Cerebellar nuclear complex (tissue), 1 donor: ENCODE measurements around the gene RABL6.
"Not testable (repeated sequence)": the region's sequence is repeated elsewhere in the genome, so short reads cannot be mapped to it uniquely, and the experiment has no call there.

Source experiments
- DNase-seq, 2 experiments: peaks; one replicate each; lab custom pipeline; 2025; lab: John Stamatoyannopoulos, UW

RABL6 gene

GRCh38 chr9:136807281-136808074 lies at the start of gene RABL6:
Gene RABL6, plus strand, starts transcription at chr9:136807948. Its CDS starts 249 bp downstream, at chr9:136808197.
- DNase-seq: no peak

GRCh38 chr9:136759001-136759400 lies 48.7 kb upstream of the RABL6 start:
- no peak for DNase-seq

GRCh38 chr9:136759436-136760325 lies 48.1 kb upstream of the RABL6 start:
- DNase-seq: no peak

- no peak for DNase-seq
Observed at GRCh38 chr9:136760424-136760823, 47.3 kb upstream of the RABL6 start.

- DNase-seq: peak in 1 of 2 experiments; percentile 69
Observed at GRCh38 chr9:136760834-136761544, 46.8 kb upstream of the RABL6 start.

- DNase-seq: no peak
Observed at GRCh38 chr9:136761545-136761981, 46.2 kb upstream of the RABL6 start.

GRCh38 chr9:136762221-136762691 lies 45.5 kb upstream of the RABL6 start:
- DNase-seq: no peak

GRCh38 chr9:136762915-136763648 lies 44.7 kb upstream of the RABL6 start:
- no peak for DNase-seq

- DNase-seq: no peak
Observed at GRCh38 chr9:136763649-136764035, 44.1 kb upstream of the RABL6 start.

- DNase-seq: no peak
Observed at GRCh38 chr9:136764301-136764891, 43.4 kb upstream of the RABL6 start, which contains the start of gene LCN15. Gene LCN15, minus strand, starts transcription at chr9:136764518. Its CDS starts 30 bp downstream, at chr9:136764488.

- no peak for DNase-seq
Observed at GRCh38 chr9:136765041-136765440, 42.7 kb upstream of the RABL6 start.

- DNase-seq: not testable (repeated sequence)
Observed at GRCh38 chr9:136765745-136766409, 41.9 kb upstream of the RABL6 start.

- DNase-seq: peak in 1 of 2 experiments; percentile 13
Observed at GRCh38 chr9:136766410-136767120, 41.2 kb upstream of the RABL6 start.

- no peak for DNase-seq
Observed at GRCh38 chr9:136769710-136770191, 38.0 kb upstream of the RABL6 start.

- no peak for DNase-seq
Observed at GRCh38 chr9:136771907-136772415, 35.8 kb upstream of the RABL6 start.

- no peak for DNase-seq
Observed at GRCh38 chr9:136773386-136774044, 34.2 kb upstream of the RABL6 start.

GRCh38 chr9:136774416-136775045 lies 33.2 kb upstream of the RABL6 start:
- no peak for DNase-seq

- no peak for DNase-seq
Observed at GRCh38 chr9:136775191-136775590, 32.6 kb upstream of the RABL6 start.
